ENCODE data around the gene CACNA1B.
"Not testable (repeated sequence)": the region's sequence is repeated elsewhere in the genome, so short reads cannot be mapped to it uniquely, and the experiment has no call there.

Gene CACNA1B

DNA sequence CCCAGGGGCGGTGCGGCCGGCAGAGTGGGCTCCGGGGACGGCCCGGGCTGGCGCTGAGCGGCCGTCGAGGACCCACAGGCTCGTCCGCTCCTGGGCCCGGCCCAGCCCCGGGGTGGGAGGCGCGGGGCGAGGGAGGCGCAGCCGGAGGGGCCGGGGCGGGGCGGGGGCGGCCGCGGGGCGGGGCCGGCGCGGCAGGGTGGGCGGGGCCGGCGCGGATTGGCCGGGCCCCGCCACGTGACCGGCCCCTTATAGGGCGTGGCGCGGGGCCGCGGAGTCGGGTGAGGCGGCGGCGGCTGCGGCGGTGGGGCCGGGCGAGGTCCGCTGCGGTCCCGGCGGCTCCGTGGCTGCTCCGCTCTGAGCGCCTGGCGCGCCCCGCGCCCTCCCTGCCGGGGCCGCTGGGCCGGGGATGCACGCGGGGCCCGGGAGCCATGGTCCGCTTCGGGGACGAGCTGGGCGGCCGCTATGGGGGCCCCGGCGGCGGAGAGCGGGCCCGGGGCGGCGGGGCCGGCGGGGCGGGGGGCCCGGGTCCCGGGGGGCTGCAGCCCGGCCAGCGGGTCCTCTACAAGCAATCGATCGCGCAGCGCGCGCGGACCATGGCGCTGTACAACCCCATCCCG lies at the start of gene CACNA1B:
CACNA1B (plus strand) TSS at position 277 of the 617 bp plus-strand sequence; CDS start at position 429, 152 bp downstream.
- FAIRE-seq; DNase-seq (ENCODE audit: insufficient read length, low spot score): not testable (repeated sequence)

DNA sequence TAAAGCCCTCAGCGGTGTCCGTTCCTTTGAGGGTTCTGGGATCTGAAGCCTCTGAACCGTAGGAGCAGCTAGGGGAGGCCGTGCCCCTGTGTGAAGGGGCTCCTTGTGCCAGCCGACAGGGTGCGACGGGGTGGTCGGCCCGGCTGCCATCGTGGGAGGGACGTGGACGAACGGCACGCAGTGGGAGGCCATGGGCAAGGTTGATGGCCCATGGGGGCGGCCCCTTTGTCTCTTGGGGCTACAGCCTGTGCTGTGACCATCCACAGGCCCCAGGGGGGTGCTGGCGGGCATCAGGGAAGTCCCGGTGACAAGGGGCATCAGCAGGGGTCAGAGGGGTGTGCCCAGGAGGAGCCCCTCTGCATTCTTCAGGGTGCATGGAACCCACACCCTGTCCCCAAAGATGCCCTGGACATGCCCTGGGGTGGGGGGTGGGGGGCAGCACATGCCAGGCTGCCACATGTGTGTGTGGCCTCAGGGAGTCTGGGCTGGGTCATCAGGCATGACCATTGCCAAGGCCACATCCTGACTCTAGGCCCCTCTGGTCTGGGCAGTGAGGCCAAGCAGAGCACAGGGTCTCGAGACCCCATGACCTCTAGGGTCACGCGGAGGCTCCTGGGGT lies 49.6 kb upstream of the CACNA1B start:
- DNase-seq (ENCODE audit: insufficient read length, low spot score): no peak
- no peak for FAIRE-seq

DNA sequence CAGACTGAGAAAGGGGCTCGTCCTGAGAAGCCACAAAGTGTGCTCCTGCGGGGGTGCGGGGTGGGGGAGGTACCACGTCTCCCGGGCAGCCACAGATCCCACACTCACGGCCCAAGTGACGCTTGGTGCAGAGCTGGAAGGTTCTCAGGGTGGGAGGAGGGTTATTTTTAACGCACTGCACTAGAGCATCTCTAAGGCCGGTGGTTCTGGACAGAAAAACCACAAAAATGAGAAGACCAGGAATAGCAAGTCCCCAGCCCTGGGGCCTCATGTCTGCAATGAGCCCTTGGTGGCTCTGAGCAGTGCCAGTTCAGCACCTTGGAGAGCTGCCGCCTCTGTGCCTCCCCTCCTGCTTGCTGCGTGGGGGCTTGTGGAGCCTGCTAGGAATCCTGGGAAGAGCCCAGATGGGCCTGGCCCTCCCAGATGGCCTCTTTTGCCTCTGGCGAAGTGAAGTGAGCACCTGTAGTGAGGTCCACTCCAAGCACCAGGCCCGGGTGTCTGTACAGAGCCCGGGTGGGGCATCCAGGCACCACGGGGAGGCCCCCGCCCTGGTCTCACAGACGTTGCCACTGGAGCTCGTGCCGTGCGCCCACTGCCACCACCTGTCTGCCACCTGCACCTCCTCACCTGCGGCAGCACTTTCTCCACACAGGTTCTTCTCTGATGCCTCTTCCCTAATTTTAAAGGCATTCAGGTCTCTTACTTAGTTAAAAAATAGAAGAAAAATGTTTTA lies 48.9 kb upstream of the CACNA1B start:
- FAIRE-seq (no peak), DNase-seq (ENCODE audit: insufficient read length, low spot score) (peak; percentile 20)

DNA sequence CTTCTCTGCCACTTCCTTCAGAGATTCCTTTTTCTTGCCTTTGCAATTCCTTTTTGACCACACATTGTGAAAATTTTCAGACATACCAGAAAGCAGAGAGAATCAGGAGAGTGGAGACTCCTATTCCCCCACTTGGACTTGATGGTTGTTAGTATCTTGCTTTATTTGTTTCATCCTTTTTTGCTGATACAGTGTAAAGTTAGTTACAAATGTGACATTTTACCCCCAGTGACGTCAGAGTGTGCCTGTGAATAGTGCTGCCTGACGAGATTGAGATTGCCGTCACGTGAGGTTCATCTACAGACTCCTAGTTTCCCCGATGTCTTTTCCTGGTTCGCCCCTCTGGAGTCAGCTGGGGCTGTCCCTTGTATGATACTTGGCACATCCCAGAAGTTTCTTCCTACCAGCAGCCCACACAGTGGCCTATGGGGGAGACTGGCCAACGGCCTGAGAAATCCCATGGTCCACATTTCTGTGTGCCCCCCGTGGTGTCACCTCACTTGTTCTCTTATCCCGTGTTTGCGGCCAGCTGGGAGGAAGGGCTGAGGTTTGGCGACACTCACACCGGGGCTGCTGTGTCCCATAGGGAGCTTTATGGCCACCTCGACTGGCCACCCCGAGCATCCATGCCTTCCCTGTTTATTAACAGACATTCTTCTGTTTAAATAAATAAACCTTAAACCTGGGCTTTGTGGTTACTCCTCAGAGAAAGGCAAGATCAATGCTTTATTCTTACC lies 48.2 kb upstream of the CACNA1B start:
- FAIRE-seq: no peak

DNA sequence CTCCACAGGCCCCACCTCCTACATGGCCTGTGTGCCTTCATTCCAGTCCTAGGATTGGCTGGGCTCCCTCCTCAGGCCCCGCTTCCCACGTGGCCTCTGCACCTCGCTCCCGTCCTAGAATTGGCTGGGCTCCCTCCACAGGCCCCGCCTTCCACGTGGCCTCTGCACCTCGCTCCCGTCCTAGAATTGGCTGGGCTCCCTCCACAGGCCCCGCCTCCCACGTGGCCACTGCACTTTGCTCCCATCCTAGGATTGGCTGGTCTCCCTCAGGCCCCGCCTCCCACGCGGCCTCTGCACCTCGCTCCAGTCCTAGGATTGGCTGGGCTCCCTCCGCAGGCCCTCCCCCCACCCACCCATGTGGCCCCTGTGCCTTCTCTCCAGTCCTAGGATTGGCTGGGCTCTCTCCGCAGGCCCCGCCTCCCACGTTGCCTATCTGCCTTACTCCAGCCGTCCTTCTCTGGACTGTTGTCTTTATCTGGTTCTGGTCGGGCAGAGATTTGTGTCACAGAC lies 45.3 kb upstream of the CACNA1B start:
- DNase-seq (ENCODE audit: insufficient read length, low spot score) (no peak), FAIRE-seq (no peak)

More for the DNA sequence above, 48.2 kb upstream of the CACNA1B start:
- no peak for DNase-seq (ENCODE audit: insufficient read length, low spot score)

DNA sequence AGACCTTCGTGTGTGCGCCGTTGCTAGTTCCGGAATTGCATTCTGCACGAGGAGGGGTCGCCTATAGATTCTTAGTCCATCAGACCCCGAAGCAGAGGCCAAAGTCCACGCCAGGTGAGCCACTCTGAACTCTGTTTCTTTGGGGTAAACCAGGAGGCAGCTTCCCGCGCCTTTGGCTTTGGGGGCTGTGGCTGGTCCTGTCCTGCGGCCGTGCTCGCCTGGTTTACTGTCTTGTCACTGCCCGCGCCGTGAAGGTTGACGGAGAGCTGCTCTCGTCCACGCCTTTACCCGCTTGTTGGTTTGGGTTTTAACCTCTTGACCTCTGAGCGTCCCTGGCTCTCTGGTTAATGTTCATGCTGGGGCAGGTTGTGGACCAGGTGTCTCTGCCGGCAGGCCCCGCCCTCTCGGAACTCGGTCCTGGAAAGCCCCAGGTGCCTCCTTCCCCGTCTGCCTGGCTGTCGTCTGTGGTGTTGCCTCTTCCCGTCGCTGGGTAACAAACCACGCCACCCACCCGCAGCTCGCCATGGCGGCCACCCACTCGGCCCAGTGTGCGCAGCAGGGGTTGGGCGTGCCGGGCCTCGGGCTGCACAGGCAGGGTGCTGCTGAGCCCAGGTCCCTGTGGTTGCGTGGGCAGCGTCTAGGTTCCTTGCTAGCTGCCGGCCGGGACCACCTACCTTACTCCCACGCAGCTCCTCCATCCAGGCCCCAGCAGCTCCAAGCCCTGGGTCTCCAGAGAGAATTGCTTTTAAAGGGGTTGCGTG lies 44.6 kb upstream of the CACNA1B start:
- no peak for DNase-seq (ENCODE audit: insufficient read length, low spot score)
- FAIRE-seq: no peak

DNA sequence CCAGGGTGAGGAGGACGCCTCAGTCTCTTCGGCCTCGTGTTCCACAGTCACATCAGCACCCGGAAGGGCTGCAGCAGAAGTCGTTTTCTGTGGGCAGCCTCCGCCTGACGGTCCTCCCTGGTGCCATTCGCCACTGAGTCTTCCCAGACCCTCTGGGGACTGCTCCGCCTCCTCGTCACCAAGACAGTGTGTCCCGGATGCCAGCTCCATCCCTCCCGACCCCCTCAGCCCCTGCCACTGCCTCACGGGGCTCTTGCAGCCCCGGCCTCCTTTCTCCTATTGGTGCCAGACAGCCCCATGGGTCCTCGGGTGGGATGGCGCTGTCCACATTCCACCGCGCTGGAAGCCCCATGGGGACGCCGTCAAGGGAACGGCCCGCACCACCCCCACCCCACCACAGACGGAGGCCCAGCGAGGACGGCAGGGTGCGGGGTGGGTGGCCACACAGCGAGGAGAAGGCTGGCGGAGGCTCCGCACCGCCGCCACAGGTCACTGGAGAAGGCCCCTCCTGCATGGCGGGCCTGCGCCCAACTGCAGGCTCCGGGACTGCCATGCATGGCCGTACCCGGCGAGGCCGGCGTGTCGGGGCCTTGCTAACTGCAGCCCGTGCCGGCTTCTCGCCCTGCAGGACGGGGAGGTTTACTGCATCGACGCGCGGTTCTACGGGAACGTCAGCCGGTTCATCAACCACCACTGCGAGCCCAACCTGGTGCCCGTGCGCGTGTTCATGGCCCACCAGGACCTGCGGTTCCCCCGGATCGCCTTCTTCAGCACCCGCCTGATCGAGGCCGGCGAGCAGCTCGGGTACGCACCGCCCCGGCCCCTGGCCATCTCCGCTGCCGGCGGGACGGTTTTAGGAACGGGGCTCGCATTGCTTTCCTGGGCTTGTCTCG lies 43.6 kb upstream of the CACNA1B start:
- no peak for DNase-seq (ENCODE audit: insufficient read length, low spot score)

DNA sequence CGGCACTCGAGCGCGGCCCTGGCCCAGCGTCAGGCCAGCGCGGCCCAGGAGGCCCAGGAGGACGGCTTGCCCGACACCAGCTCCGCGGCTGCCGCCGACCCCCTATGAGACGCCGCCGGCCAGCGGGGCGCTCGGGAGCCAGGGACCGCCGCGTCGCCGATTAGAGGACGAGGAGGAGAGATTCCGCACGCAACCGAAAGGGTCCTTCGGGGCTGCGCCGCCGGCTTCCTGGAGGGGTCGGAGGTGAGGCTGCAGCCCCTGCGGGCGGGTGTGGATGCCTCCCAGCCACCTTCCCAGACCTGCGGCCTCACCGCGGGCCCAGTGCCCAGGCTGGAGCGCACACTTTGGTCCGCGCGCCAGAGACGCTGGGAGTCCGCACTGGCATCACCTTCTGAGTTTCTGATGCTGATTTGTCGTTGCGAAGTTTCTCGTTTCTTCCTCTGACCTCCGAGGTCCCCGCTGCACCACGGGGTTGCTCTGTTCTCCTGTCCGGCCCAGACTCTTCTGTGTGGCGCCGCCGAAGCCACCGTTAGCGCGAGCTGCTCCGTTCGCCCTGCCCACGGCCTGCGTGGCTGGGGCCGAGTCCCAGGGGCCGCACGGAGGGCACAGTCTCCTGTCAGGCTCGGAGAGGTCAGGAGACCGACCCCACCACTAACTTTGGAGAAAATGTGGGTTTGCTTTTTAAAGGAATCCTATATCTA lies 42.6 kb upstream of the CACNA1B start:
- DNase-seq (ENCODE audit: insufficient read length, low spot score) (no peak), FAIRE-seq (no peak)

More for the DNA sequence above, 43.6 kb upstream of the CACNA1B start:
- FAIRE-seq: no peak

DNA sequence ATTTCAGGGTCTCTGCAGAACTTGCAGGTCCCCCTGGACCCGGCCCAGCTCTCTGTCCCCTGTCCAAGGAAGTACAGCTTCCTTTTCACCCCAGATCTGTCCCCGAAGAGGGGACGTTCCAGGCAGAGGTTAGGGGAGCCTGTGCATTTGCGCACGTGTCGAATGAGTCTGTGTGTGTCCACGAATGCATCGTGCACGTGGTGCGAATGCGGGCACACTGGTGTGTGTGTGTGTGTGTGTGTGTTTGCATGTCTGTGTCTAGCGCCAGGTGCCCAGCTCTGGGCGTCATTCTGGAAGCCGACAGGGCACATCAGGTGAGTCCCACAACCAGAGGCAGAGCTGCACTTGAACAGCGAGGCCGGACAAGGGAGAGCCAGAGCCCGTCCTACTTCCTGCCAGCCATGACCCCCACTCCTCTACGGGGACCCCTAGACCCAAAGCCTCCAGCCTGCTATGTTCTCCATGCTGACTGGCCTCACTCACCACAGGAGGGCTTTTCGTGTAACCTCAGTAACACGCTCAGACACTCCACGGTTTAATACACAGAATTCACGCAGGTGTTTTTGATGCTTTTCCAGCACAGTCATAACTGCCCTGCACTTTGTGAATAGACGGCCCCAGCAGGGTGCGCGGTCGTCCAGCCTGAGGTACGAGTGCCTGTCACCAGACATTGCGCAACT lies 41.3 kb upstream of the CACNA1B start:
- no peak for FAIRE-seq
- no peak for DNase-seq (ENCODE audit: insufficient read length, low spot score)

DNA sequence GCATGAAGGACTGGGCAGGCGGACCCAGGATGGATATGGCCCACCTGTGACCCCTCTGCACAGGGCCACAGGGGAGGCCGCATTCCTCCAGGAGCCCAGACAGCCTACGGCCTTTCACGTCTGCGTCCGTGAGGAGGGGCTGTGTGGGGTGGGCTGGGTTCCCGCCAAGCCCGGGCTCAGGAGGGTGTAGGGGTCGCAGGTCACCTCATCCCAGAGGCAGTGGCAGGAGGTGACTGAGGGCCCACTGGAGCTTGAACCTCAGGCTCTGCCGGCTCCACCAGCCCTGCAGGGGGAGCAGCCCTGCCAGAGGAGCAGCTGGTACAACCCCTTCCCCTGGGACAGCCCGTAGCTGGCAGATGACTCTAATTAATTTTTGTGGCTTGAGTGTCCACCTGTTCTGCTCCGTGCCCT lies 40.7 kb upstream of the CACNA1B start:
- FAIRE-seq (no peak), DNase-seq (ENCODE audit: insufficient read length, low spot score) (no peak)

DNA sequence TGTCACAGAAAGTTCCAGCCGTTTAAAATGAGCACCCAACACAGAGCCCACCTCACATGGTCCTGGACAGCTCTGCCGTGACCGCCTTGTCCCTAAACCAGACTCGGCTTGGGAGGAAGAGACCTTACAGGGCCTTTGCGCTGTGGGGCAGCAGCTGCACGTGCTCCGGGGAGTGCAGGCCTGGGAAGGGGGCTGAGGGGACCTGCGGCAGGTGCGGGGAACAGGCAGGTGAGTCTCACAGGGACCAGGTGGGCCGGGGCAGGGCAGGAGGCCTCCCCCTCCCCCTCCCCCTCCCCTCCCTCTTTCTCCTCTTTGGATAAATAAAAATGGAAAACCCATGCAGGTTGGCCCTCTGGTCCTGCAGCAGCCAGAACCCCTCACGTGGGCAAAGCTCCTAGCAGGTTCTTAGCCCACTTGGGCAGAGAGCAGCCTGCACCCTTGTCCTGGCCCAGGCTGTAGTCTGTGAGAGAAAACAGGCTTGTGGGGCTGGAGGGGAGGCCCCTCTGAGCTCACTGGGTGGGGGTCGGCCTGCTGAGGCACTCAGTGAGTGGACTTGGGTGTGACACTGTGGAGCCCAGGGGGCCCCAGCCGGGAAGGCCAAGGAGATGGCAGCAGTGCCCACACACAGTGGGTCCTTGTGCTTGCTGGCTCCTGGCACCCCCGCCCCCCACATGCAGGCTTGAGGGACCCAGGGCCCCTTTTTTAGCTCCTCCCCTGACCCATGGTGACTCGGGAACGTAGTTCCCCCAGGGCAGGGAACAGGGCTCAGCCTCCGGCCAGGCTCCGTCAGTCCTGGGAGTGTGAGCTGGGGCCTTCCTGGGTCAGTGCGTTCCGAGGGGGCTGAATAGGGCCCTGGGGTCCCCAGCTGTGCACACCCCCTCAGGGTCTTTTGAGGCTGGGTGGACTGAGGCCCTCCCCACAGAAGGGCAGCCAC lies 40.0 kb upstream of the CACNA1B start:
- DNase-seq (ENCODE audit: insufficient read length, low spot score) (no peak), FAIRE-seq (no peak)

DNA sequence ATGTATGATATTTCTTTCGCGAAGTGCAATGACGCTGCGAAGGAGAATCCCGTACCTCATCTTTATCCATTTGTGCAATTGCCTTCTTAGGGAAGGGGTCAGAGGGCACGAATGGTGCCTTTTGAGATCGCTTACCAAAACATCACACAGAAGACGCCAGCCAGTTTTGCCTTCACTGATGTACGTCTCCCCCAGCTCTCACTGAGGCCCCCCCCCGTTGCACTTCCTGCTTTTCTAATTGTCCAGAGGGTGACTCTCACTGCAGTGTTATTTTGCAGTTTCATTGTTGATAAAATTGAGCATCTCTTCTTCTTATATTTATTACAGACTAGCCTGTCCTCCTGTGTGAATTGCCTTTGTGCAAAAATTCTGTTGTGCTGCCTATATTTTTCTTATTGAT lies 39.0 kb upstream of the CACNA1B start:
- DNase-seq (ENCODE audit: insufficient read length, low spot score): no peak
- no peak for FAIRE-seq

DNA sequence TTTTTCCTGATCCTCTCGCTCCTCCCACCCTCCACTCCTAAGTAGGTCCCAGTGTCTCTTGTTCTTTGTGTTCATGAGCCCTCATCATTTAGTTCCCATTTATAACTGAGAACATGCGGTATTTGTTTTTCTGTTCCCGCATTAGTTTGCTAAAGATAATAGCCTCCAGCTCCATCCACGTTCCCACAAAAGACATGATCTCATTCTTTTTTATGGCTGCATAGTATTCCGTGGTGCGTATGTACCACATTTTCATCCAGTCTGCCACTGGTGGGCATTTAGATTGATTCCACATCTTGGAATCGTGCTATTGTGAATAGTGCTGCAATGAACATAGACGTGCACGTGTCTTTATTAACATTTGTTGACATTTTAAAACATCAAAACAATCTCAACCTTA lies 34.2 kb upstream of the CACNA1B start:
- FAIRE-seq (no peak), DNase-seq (ENCODE audit: insufficient read length, low spot score) (no peak)

DNA sequence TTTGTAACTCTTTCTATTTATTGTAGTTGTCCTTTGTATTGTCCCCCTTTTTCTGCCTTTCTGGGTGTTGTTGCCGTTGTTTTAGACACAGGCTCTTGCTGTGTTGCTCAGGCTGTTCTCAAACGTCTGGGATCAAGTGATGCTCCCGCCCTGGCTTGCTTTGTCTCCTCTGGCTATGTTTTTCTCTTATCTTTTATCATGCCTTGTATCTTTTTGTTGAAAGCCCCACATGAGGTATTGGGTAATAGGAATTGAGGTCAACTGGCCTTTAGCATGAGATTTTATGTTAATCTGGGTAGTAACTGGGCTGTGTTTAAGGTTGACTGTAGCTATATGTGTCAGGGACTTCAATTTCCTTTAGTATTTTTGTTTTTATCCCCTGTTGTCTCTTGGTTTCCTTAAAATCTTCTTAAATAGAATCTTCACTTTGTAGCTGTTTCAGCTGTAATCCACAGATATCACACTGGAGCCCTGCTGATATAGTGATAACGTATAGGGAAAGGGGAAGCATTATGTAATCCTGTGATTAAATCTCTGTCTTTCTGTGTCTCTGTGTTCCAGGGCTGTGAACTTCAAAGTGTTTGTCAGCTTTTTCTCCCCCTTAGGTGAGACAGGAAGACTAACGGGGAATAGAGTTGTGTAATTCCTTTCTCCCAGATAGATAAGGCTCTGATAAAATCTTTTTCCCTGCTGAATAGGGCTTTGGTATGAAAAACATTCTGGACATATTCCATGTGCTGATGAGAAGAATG lies 25.9 kb upstream of the CACNA1B start:
- DNase-seq (ENCODE audit: insufficient read length, low spot score) (no peak), FAIRE-seq (no peak)

DNA sequence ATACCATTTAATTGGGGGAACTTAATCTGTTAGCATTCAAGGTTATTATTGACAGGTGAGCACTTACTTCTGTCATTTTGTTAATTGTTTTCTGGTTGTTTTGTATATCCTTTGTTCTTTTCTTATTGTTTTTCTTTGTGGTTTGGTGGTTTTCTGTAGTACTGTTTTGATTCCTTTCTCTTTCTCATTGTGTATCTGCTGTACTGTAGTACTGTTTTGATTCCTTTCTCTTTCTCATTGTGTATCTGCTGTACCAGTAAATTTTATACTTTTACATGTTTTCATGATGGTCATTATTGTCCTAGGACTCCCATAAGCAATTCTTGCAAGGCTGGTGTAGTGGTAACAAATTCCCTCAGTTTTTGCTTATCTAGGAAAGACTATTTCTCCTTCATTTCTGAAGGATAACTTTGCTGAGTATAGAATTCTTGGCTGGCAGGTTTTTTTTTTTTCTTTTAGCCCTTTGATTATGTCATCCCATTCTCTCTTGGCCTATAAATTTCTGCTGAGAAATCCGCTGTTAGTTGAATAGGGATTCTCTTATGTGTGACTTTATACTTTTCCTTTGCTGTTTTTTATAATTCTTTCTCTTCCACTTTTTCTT lies 24.1 kb upstream of the CACNA1B start:
- DNase-seq (ENCODE audit: insufficient read length, low spot score) (no peak), FAIRE-seq (no peak)

DNA sequence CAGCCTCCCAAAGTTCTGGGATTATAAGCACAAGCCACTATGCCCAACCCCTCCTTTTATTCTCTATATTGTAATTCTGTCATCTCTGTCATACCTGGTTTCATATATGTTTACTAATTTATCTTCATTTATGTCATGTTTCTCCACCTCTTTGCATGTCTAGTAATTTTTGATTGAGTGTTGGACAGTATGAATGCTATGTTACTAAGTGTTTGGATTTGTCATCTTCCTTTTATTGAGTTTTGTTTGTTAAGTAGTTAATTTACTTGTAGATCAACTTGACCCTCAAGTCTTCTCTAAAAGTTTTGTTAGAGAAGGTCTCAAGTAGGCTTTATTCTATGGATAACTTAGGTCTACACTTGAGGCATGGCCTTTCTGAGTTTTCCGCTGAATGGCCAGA lies 17.2 kb upstream of the CACNA1B start:
- DNase-seq (ENCODE audit: insufficient read length, low spot score): no peak
- no peak for FAIRE-seq
